GM18520 (cell line): ENCODE data around the gene OVCA2.
A peak's percentile ranks its signal among the peaks of the same experiment; 100 is the strongest.

Source experiments
- ATAC-seq: cut with Tn5 transposase; IDR thresholded peaks from one replicate; pipeline ENCODE4 v1.9.1; 2021; ENCODE audit not compliant: unreplicated experiment

The OVCA2 gene

DNA sequence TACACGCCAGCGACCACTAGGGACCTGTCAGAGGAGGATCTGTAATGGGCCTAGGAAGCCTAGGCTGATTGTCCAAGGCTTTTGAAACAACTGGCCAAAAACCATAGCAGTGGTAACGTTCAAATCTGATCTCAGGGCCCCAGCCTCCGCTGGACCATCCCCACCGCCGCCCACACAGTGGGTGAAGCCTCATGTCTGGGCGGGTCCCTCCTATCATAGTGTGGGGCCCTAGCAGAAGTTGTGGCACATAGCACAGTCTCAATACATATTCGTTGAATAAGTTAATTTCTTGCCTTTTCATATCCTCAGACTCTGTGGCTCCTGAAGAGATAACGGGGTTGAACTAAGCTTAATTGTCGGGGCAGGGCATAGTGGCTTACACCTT lies 11.1 kb upstream of the OVCA2 start:
- ATAC-seq: no peak

- ATAC-seq: no peak
Measured at GRCh38 chr17:2033153-2033552, 8.7 kb upstream of the OVCA2 start.

DNA sequence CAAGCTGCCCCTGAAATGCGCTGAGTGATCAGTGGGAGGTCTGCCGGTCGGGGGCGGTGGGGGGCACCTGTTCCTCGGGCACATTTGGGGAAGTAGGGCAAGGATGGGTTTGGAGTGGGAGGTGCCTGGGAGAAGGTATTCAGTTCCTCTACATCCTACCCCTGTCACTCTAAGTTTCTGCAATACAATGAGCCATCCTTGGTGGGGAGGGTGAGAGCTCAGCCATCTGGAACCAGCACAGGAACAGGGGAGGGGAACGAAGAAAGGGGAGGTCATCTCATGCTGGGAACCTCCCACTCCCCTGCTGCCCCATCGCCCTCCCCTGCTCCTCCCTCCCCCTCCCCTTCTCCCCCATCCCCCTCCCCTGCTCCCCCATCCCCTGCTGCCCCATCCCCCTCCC lies 7.7 kb upstream of the OVCA2 start:
- no peak for ATAC-seq

GRCh38 chr17:2034806-2035540 lies 6.8 kb upstream of the OVCA2 start:
- ATAC-seq: no peak

GRCh38 chr17:2035541-2036488 lies 6.0 kb upstream of the OVCA2 start:
- no peak for ATAC-seq

GRCh38 chr17:2037155-2037554 lies 4.7 kb upstream of the OVCA2 start:
- no peak for ATAC-seq

DNA sequence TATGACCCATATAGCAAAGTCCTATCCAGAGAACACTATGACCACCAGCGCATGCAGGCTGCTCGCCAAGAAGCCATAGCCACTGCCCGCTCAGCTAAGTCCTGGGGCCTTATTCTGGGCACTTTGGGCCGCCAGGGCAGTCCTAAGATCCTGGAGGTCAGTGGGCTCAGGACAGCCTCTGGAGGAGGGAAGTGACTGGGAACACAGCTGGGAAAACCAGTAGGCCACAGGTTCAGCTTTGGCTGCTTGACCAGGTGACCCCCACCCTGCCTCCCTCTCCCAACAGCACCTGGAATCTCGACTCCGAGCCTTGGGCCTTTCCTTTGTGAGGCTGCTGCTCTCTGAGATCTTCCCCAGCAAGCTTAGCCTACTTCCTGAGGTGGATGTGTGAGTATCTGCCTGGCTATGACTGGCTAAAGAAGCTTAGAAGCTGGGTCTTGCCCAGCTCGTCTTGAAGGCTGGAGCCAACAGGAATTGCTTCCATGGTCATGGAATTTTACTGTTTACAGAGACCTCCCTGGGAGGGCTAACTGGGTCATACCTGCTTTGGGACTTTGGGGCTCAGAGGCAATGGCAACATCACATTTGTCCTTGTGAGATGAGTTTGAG lies 1.5 kb upstream of the OVCA2 start:
- ATAC-seq: no peak

DNA sequence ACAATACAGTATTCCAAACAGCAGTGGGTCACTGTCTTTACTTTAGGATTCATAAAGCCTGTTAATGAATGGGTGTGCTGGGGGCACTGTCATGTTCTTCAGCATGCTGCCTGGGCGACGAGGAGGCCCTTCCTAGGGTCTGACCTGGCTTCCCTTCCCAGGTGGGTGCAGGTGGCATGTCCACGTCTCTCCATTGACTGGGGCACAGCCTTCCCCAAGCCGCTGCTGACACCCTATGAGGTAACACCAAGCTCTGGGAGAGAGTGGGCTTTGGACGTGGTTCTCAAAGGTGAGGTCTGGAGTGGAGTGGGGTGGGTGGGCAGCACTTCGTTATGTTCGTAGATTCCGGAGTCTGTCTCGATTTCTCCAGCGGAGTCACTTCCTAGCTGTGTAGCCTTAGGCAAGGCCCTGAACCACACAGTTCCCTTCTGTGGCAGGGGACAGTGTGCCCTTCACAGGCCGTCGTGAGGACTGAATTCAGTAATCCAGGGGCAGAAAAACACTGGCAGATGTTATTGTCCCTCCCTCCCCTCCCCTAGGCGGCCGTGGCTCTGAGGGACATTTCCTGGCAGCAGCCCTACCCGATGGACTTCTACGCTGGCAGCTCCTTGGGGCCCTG lies 771 bp upstream of the OVCA2 start:
- no peak for ATAC-seq

- ATAC-seq: no peak
Measured at GRCh38 chr17:2042390-2042847, 597 bp downstream of the OVCA2 start.

DNA sequence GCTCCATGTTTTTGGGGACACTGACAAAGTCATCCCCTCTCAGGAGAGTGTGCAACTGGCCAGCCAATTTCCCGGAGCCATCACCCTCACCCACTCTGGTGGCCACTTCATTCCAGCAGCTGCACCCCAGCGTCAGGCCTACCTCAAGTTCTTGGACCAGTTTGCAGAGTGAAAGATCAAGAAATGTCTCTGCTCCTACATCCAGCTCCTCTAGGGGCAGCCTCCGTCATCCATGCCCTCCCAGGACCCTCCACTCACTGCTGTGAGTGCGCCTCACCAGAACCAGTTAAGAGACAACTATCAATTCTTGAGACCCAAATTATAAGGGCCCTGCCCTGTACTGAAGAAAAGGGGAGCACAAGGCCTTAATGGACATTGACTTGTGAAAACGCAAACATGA lies 1.1 kb downstream of the OVCA2 start:
- no peak for ATAC-seq

DNA sequence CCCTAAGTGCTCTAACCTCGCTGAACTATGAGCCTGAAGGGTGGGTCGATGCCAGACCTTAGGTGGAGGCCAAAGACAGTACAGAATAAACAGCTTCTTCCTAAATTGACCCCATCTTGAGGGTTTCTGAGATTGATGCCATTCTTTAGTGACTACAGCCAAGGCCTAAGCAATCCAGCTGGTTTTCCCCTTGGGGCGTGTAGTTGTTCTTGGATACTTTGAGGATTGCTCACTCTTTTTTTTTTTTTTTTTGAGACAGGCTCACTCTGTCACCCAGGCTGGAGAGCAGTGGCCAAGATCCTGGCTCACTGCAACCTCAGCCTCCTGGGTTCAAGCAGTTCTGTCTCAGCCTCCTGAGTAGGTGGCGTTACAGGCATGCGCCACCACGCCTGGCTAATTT lies 2.0 kb downstream of the OVCA2 start:
- no peak for ATAC-seq

GRCh38 chr17:2044263-2044894 lies 2.6 kb downstream of the OVCA2 start:
- ATAC-seq: no peak

- ATAC-seq: no peak
Measured at GRCh38 chr17:2047590-2047989, 5.8 kb downstream of the OVCA2 start.

DNA sequence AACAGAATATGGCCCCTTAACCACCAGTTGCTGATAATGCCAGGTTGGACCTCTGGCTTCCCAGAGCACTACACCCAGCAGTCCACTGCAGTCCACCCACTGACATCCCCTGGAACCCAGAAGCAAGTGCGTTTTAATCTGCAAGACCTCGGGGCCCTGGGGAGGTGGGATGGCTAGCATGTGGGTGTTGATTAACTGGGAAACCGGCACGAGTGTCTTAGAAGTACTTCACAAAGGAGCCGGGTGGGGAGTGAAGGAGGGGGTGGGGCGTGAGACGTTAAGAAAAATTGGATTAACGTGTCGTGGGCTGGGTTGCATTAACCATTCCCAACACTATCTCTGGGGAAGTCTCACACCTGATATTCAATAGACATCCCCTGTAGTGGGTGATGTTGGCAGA lies 7.0 kb downstream of the OVCA2 start:
- no peak for ATAC-seq

GRCh38 chr17:2049333-2050299 lies 7.8 kb downstream of the OVCA2 start:
- peak; percentile 47 for ATAC-seq

- peak; percentile 10 for ATAC-seq
Measured at GRCh38 chr17:2050300-2051060, 8.7 kb downstream of the OVCA2 start.

DNA sequence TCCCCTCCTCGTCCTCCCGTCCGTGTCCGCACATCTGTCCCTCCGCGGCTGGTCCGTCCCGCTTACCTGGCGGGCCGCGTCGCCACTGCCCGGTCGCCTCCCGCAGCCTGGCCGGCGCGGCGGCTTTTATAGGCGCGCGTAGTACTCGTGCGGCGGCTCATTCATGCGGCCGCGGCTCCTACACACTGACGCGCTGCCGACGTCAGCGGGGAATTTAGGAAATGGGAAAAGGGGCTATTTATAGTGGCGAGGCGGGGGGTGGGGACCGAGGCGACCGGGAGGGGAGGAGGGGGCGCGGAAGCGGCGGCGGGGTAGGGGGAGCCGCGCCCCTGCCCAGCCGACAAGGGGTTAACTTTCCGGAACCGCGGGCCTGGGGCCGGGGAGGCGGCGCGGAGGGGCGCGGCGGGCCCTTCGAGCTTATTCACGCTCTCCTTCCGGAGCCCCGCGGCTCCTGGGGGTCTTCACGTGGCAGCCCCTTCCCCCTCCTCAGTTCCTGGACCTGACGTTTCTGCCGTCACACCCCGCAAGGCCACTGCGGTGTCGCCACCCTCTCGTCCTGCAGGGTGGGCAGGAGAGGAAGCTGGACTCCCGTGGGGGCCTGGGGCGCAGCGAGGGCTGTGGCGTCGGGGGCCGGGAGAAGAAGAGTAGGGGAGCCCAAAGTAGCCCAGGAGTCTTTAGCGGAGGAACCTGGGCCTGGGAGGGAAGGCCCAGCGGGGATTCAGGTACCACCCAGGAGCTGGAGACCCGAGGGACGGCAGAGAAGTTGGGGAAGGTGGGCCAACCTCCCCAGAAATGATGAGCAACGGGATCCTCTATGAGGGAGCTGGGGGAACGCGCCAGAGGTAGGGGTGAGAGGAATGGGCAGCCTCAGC lies 9.5 kb downstream of the OVCA2 start:
- no peak for ATAC-seq
